K562 (cell line): ENCODE measurements around the gene COMMD1. TPM values are rescaled to one million over a fixed set of nuclear protein-coding genes. Genes with fewer than 3 reads are reported as not detected.

ENCODE experiments used
- ATAC-seq: fragments of 200-7000 bp; cut with Tn5 transposase; 3 replicates; pipeline ENCODE4 v1.9.1; 2020; ENCODE audit warnings: moderate library complexity
- BruUV-seq: library from RNA; stranded (reverse); fragments of 400-500 nt; replicated peaks from 2 replicates; lab custom pipeline; 2021; lab: Mats Ljungman, UMichigan
- CTCF ChIA-PET: fragments of 300-600 bp; formaldehyde crosslinking; extraction: SDS; loops from one replicate; lab custom pipeline; 2021; ENCODE audit warnings: low intra/inter-chr PET ratio; lab: Yijun Ruan, JAX
- POLR2A ChIA-PET: fragments of 300-600, 350-650 bp; sonication (Branson Sonifier 250); formaldehyde crosslinking; extraction: SDS; loops from one replicate; lab custom pipeline; 2021; ENCODE audit warnings: antibody characterized with exemption, inconsistent platforms; lab: Yijun Ruan, JAX
- DNase-seq, 4 experiments: peaks; one replicate each; pipeline versions ENCODE4 v3.0.0 to v3.0.0-alpha.2; 2011 to 2018; ENCODE audit warnings: low spot score in 3 of 4, mixed read lengths in 3 of 4; ENCODE audit errors: extremely low read depth in 1 of 4
- FAIRE-seq: peaks from 2 replicates; lab custom pipeline; 2011; peaks lifted over from hg19 to GRCh38; lab: Jason Lieb, UNC
- H2AFZ ChIP-seq: 2 replicates; pipeline ENCODE4 v1.6.0; 2011; ENCODE audit warnings: low read depth, low read length, control low read depth, inconsistent platforms
- H3K27ac ChIP-seq: fragments of 200-600 bp; 3 replicates; pipeline ENCODE4 v1.8.0; 2011; ENCODE audit warnings: low read depth, mild to moderate bottlenecking, control low read depth, inconsistent platforms, low read length, moderate library complexity, mixed read lengths; ENCODE audit errors: extremely low read depth
- H3K27me3 ChIP-seq, 2 experiments: fragments of 300-600 bp in 1 of 2; 2 replicates in 1 of 2; 3 replicates in 1 of 2; pipeline versions ENCODE4 v1.6.0 to v1.8.0; 2011; ENCODE audit warnings: inconsistent platforms in 2 of 2, low read length in 2 of 2, mild to moderate bottlenecking in 1 of 2, mixed read lengths in 1 of 2, moderate library complexity in 1 of 2; ENCODE audit not compliant: control insufficient read depth in 2 of 2, insufficient read depth in 2 of 2
- H3K36me3 ChIP-seq: fragments of 300-600 bp; 3 replicates; pipeline ENCODE4 v1.8.0; 2011; ENCODE audit warnings: mild to moderate bottlenecking, low read length, inconsistent platforms; ENCODE audit not compliant: control insufficient read depth, insufficient read depth
- H3K4me1 ChIP-seq, 2 experiments: fragments of 200-600 bp in 1 of 2; replicated peaks in 1 of 2; 2 replicates in 1 of 2; 3 replicates in 1 of 2; pipeline versions ENCODE4 v1.5.1 to v1.8.0; 2011; ENCODE audit warnings: inconsistent platforms in 2 of 2, low read length in 2 of 2, mild to moderate bottlenecking in 1 of 2, mixed read lengths in 1 of 2, moderate library complexity in 1 of 2; ENCODE audit not compliant: control insufficient read depth in 2 of 2, insufficient read depth in 2 of 2
- H3K4me2 ChIP-seq: 2 replicates; pipeline ENCODE4 v1.6.1; 2011; ENCODE audit warnings: low read length, control low read depth, inconsistent platforms, mixed read lengths; ENCODE audit not compliant: insufficient read depth
- H3K4me3 ChIP-seq: fragments of 200-600 bp; sonication (generic), shearing (Covaris generic); 2 replicates; pipeline ENCODE4 v1.5.1; 2016; ENCODE audit warnings: control low read depth, inconsistent platforms
- H3K79me2 ChIP-seq: fragments of 200-600 bp; 3 replicates; pipeline ENCODE4 v1.8.0; 2011; ENCODE audit warnings: low read length, inconsistent platforms; ENCODE audit not compliant: control insufficient read depth, insufficient read depth
- H3K9ac ChIP-seq, 2 experiments: 2 replicates each; pipeline versions ENCODE4 v1.6.0 to v1.6.1; 2011; ENCODE audit warnings: low read depth in 2 of 2, low read length in 2 of 2, control low read depth in 1 of 2, inconsistent platforms in 1 of 2, mild to moderate bottlenecking in 1 of 2, mixed read lengths in 1 of 2; ENCODE audit not compliant: insufficient read depth in 1 of 2
- H3K9me1 ChIP-seq: one replicate; pipeline ENCODE4 v1.6.0; 2011; ENCODE audit warnings: inconsistent platforms, mild to moderate bottlenecking, low read length, moderate library complexity; ENCODE audit not compliant: control insufficient read depth, insufficient read depth
- H3K9me3 ChIP-seq: replicated peaks from 2 replicates; pipeline ENCODE4 v1.5.1; 2011; ENCODE audit warnings: low read depth, low read length, inconsistent platforms; ENCODE audit not compliant: control insufficient read depth, insufficient read depth
- H4K20me1 ChIP-seq: replicated peaks from 2 replicates; pipeline ENCODE4 v1.6.1; 2011; ENCODE audit warnings: low read length, inconsistent platforms, mixed read lengths; ENCODE audit not compliant: control insufficient read depth, insufficient read depth
- CEBPB ChIP-seq: fragments of 450-650 bp; IDR thresholded peaks from 2 replicates; pipeline ENCODE4 v1.6.1; 2016; ENCODE audit warnings: missing genetic modification characterization, missing compliant biosample characterization
- DPF2 ChIP-seq: fragments of 450-650 bp; IDR thresholded peaks from 2 replicates; pipeline ENCODE4 v1.6.1; 2016
- ELK1 ChIP-seq: sonication (generic); formaldehyde crosslinking; IDR thresholded peaks from 2 replicates; pipeline ENCODE4 v1.8.1; 2022; ENCODE audit warnings: missing genetic modification reagents
- FOXK1 ChIP-seq: sonication (generic); formaldehyde crosslinking; IDR thresholded peaks from 2 replicates; pipeline ENCODE4 v1.8.0; 2022; ENCODE audit warnings: missing genetic modification reagents, mild to moderate bottlenecking, borderline replicate concordance
- FOXK2 ChIP-seq, 2 experiments: fragments of 450-650 bp; IDR thresholded peaks in 1 of 2; conservative IDR thresholded peaks in 1 of 2; 2 replicates each; pipeline ENCODE4 v1.6.1; 2016; ENCODE audit warnings: low read depth in 2 of 2, mild to moderate bottlenecking in 1 of 2
- MYNN ChIP-seq, 2 experiments: sonication (generic); formaldehyde crosslinking in 1 of 2; IDR thresholded peaks; 2 replicates each; pipeline versions ENCODE4 v1.5.0 to v1.6.1; 2016 to 2020; ENCODE audit warnings: antibody characterized with exemption in 1 of 2, missing genetic modification reagents in 1 of 2
- NFIC ChIP-seq: fragments of 450-650 bp; IDR thresholded peaks from 2 replicates; pipeline ENCODE4 v1.6.1; 2017; ENCODE audit warnings: mild to moderate bottlenecking, inconsistent platforms
- NR4A1 ChIP-seq, 2 experiments: fragments of 250-450 bp in 1 of 2; fragments of 450-650 bp in 1 of 2; sonication (Bioruptor Pico) in 1 of 2; IDR thresholded peaks; 2 replicates each; pipeline versions ENCODE4 v1.4.0 to v1.6.1; 2016 to 2020; ENCODE audit warnings: mild to moderate bottlenecking in 2 of 2, missing compliant biosample characterization in 1 of 2, missing genetic modification characterization in 1 of 2, moderate library complexity in 1 of 2
- TCFL5 ChIP-seq: fragments of 250-450 bp; sonication (Bioruptor Pico); conservative IDR thresholded peaks from 2 replicates; pipeline ENCODE4 v1.6.1; 2021; ENCODE audit warnings: mild to moderate bottlenecking, moderate library complexity, matching md5 sums
- ZFP1 ChIP-seq: fragments of 450-650 bp; formaldehyde crosslinking; IDR thresholded peaks from 2 replicates; pipeline ENCODE4 v1.4.0; 2020; ENCODE audit warnings: mild to moderate bottlenecking, mixed read lengths
- ZNF274 ChIP-seq: IDR thresholded peaks from 2 replicates; pipeline ENCODE4 v1.6.1; 2011; ENCODE audit warnings: low read depth, mild to moderate bottlenecking, low read length, moderate library complexity, borderline replicate concordance
- ZNF561 ChIP-seq: fragments of 450-650 bp; formaldehyde crosslinking; conservative IDR thresholded peaks from 2 replicates; pipeline ENCODE4 v1.4.0; 2020; ENCODE audit warnings: mild to moderate bottlenecking, moderate library complexity
- ZNF644 ChIP-seq: fragments of 200-800 bp; sonication (Bioruptor generic); IDR thresholded peaks from 2 replicates; pipeline ENCODE4 v1.6.1; 2016; ENCODE audit warnings: low read depth, missing genetic modification characterization, missing compliant biosample characterization
- WGBS: fragments of 100-300 bp; shearing (Covaris generic); methylation state at CpG from one replicate; pipeline ENCODE4 v1.1.6; 2016; ENCODE audit warnings: low coverage, mixed read lengths; ENCODE audit not compliant: insufficient coverage; ENCODE audit errors: missing lambda C conversion rate; 5-methylcytosine and 5-hydroxymethylcytosine counted together
- in situ Hi-C: fragments of 300-500 bp; cut with MboI; formaldehyde crosslinking; loops from 4 replicates; pipeline ENCODE4 v1.15.0; 2018; ENCODE audit warnings: inconsistent platforms, mixed read lengths
- intact Hi-C: fragments of 100-400 bp; cut with micrococcal nuclease; formaldehyde crosslinking; loops from 2 replicates; pipeline ENCODE4 v1.14.2; 2022
- polyA plus RNA-seq, 8 experiments: library from polyadenylated mRNA; depleted of rRNA in 4 of 8; stranded (reverse) in 5 of 8; unstranded in 3 of 8; fragments of >200 nt; fragmentation: Nextera tagmentation in 2 of 8; fragmentation: Illumina TruSeq in 1 of 8; extraction: Ambion mirVana in 2 of 8; extraction: Trizol in 1 of 8; gene quantifications; 2 replicates each; pipeline versions ENCODE4 v1.2.1 to v1.2.3, GENCODE V29; 2011 to 2014; ENCODE audit warnings: inconsistent platforms in 1 of 8, missing spikeins in 1 of 8
- total RNA-seq, 7 experiments: library from RNA; depleted of rRNA in 6 of 7; stranded (reverse); fragments of >200 nt in 6 of 7; fragmentation: Illumina TruSeq in 2 of 7; extraction: Trizol in 2 of 7; gene quantifications; 2 replicates each; pipeline versions ENCODE4 v1.2.1 to v1.2.3, GENCODE V29; 2011 to 2021; ENCODE audit warnings: low replicate concordance in 1 of 7
- TF ChIP-seq, protein P1 (sequence below): fragments of 450-650 bp; formaldehyde crosslinking; IDR thresholded peaks from 2 replicates; pipeline ENCODE4 v1.4.0; 2020; ENCODE audit warnings: mild to moderate bottlenecking
- TF ChIP-seq, protein P2 (sequence below): fragments of 250-450 bp; sonication (Bioruptor Pico); IDR thresholded peaks from 2 replicates; pipeline ENCODE4 v1.4.0; 2020; ENCODE audit warnings: mild to moderate bottlenecking, moderate library complexity, borderline replicate concordance

COMMD1 gene
- total and polyA plus RNA-seq, 9 of the 15 experiments (the other 6 are each of a cell fraction or from before 2014, with no cell fraction given) = 14.4 to 77.0 (median 21.4) TPM

DNA sequence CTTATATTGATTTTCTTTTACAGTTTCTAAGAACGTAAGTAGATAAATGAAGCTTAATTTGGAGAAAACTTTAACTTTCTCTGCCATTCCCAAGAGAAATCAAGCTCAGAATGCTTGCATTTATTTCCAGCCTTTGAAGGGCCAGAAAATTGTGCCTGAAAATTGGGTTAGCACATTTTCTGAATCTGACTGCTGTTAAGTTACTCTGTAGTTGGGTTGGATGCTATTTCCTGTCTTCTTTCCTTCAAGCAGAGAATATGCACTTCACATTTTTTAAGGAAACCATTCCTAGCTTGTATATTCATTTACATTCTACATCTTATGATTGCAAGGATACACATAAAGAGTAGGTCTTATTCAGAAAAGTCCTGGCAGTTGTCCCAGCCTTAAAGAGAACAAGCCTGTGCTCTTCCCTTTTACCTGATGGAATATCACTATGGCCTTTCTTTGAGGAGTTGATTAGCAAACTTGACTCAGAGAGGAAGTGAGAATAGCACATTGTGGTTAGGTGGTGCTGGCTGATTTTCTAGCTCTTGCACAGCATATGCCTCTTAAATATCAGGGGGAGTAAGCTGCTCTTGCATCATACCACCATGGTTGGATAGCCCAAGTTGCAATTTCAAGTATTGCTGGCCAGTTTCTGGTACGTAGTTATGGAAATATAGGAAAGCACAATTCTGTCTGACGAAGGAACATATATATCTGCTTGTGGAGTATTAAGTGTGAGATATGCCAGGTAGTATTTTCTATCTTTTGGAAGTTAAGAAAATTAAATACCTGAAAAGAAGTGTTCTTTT is 133.7 kb downstream of the COMMD1 start:
- no peaks in the 10 kb centered on the region for H3K36me3 ChIP-seq
- no peaks in the 10 kb centered on the region for H3K9me1 ChIP-seq
- in situ Hi-C loops (no loop called here), intact Hi-C loops (no loop called here)
- WGBS = 67% methylated on average over 3 of the region's 3 CpGs
- no peaks in the 10 kb centered on the region for H3K27me3 ChIP-seq
- CTCF ChIA-PET = no interaction called here
- POLR2A ChIA-PET = no interaction called here
- FAIRE-seq (no peak), DNase-seq (peak in 2 of 4 experiments; percentile 15 to 30), ATAC-seq (peak; percentile 81)
- H3K4me3 ChIP-seq = no peak overlapping the region
- H3K27ac ChIP-seq = 0 out of 3 replicates have a peak overlapping the region, but pooled peaks have one; percentile 16
- no TSS peak for BruUV-seq
- no peak overlapping the region for H3K9ac ChIP-seq
- H3K9me3 ChIP-seq = no peaks in the 10 kb centered on the region
- H3K79me2 ChIP-seq = no peaks in the 10 kb centered on the region
- no peaks in the 10 kb centered on the region for H4K20me1 ChIP-seq
- no peak overlapping the region for H3K4me2 ChIP-seq
- peaks cover 0 to 4% of the 10 kb centered on the region in 2 experiments; a peak in 2 of 5 replicates for H3K4me1 ChIP-seq
- H2AFZ ChIP-seq = 0 out of 2 replicates have a peak overlapping the region, but pooled peaks have one; percentile 35
- TF ChIP-seq ZNF644 (no peak), NFIC (no peak), ZNF274 (no peak), NR4A1 (CRISPR knock-in tag; IDR thresholded peaks at IDR 0.05) (no peak), NR4A1 (tag; IDR thresholded peaks at IDR 0.05) (no peak), FOXK2 (conservative IDR thresholded peaks at IDR 0.05 in 1 of 2, IDR thresholded peaks at IDR 0.05 in 1 of 2; ENCODE audit: low read depth in 2 of 2) (no peak), ZNF561 (CRISPR knock-in tag) (no peak), FOXK1 (CRISPR knock-in tag) (no peak), DPF2 (peak; percentile 35; the same call in 1 of the 2 replicates), TCFL5 (no peak), CEBPB (tag) (peak; percentile 92), ELK1 (no peak), MYNN (IDR thresholded peaks at IDR 0.05) (no peak), MYNN (CRISPR knock-in tag; IDR thresholded peaks at IDR 0.05) (no peak), ZFP1 (CRISPR knock-in tag) (no peak)
- TF ChIP-seq, protein P1, sequence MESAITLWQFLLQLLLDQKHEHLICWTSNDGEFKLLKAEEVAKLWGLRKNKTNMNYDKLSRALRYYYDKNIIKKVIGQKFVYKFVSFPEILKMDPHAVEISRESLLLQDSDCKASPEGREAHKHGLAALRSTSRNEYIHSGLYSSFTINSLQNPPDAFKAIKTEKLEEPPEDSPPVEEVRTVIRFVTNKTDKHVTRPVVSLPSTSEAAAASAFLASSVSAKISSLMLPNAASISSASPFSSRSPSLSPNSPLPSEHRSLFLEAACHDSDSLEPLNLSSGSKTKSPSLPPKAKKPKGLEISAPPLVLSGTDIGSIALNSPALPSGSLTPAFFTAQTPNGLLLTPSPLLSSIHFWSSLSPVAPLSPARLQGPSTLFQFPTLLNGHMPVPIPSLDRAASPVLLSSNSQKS (CRISPR knock-in tag) = no peak
- TF ChIP-seq, protein P2, sequence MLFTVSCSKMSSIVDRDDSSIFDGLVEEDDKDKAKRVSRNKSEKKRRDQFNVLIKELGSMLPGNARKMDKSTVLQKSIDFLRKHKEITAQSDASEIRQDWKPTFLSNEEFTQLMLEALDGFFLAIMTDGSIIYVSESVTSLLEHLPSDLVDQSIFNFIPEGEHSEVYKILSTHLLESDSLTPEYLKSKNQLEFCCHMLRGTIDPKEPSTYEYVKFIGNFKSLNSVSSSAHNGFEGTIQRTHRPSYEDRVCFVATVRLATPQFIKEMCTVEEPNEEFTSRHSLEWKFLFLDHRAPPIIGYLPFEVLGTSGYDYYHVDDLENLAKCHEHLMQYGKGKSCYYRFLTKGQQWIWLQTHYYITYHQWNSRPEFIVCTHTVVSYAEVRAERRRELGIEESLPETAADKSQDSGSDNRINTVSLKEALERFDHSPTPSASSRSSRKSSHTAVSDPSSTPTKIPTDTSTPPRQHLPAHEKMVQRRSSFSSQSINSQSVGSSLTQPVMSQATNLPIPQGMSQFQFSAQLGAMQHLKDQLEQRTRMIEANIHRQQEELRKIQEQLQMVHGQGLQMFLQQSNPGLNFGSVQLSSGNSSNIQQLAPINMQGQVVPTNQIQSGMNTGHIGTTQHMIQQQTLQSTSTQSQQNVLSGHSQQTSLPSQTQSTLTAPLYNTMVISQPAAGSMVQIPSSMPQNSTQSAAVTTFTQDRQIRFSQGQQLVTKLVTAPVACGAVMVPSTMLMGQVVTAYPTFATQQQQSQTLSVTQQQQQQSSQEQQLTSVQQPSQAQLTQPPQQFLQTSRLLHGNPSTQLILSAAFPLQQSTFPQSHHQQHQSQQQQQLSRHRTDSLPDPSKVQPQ (CRISPR knock-in tag) = no peak
